ENCODE results near the gene DCP2. TPM values are rescaled to one million over a fixed set of nuclear protein-coding genes. Genes with fewer than 3 reads are reported as not detected.
A peak's percentile ranks its signal among the peaks of the same experiment; 100 is the strongest.
"Not testable (repeated sequence)": the region's sequence is repeated elsewhere in the genome, so short reads cannot be mapped to it uniquely, and the experiment has no call there.

Gene DCP2
- total RNA-seq, 1 experiment from 2014 or later = 176 TPM

DNA sequence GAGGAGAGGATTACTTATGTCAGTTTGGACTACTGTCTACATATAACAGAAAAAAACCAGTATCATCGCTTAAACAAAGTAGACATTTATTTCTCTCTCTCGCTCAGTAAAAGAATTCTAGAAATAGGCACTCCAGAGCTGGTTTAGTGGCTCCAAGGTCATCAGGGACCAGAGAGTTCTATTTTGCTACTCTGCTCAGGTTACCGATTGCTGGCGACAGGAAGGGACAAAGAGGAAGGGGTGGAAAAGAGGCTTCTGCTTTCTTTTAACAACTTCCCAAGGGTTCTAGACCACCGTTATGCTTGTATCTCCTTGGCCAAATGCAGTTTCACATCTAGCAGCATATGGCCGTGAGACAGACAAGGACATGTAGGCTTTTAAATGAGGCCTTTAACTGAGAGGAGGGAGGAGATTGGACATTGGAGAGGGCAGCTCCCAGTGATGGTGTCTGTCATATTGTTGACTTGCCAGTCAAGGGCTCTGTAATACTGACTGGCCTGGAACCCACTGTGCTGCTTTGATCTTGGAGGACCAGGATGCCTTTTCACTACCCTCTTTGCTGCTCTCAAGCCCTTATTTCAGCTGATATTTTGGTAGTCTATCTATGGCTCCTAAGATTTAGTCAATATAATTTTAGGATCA is 15.6 kb upstream of the DCP2 start:
- no CpG with 5 or more reads among the region's 6 CpGs for WGBS (ENCODE audit: extremely low coverage, insufficient read length, low lambda C conversion rate)
- Histone ChIP-seq H3K23ac (ENCODE audit: insufficient read length, low read depth, low read length) (no peak overlapping the region), H2BK20ac (ENCODE audit: low read depth, low read length, poor library complexity, severe bottlenecking) (no peak overlapping the region), H3K56ac (ENCODE audit: insufficient read length, low read depth, low read length) (no peak overlapping the region), H4K8ac (replicated peaks; ENCODE audit: insufficient read length, low read depth, low read length) (no peak overlapping the region), H3K9ac (ENCODE audit: extremely low read depth, insufficient read length, low read length) (no peak overlapping the region), H3K18ac (ENCODE audit: insufficient read length, low read depth, low read length) (no peak overlapping the region), H4K5ac (ENCODE audit: insufficient read length, low read depth, low read length) (no peak overlapping the region), H2BK120ac (ENCODE audit: low read depth, low read length, poor library complexity, severe bottlenecking) (no peak overlapping the region), H3K4me2 (ENCODE audit: insufficient read depth, insufficient read length, low read length) (no peak overlapping the region), H3K9me3 (ENCODE audit: control insufficient read depth, low read depth, low read length) (no peaks in the 10 kb centered on the region), H3K27me3 (ENCODE audit: insufficient read depth, low read length) (no peaks in the 10 kb centered on the region), H3K14ac (ENCODE audit: insufficient read depth, low read length) (no peak overlapping the region), H3K79me1 (ENCODE audit: insufficient read depth, low read depth, low read length, poor library complexity, severe bottlenecking) (no peaks in the 10 kb centered on the region), H3K4me1 (ENCODE audit: insufficient read depth, low read length) (no peaks in the 10 kb centered on the region), H2BK12ac (ENCODE audit: insufficient read length, low read depth, low read length) (no peak overlapping the region), H3K23me2 (ENCODE audit: insufficient read length, low read depth, low read length, poor library complexity, severe bottlenecking) (no peaks in the 10 kb centered on the region), H3K4ac (ENCODE audit: low read depth, low read length) (no peak overlapping the region), H2BK5ac (ENCODE audit: insufficient read length, low read length) (no peak overlapping the region), H3K79me2 (ENCODE audit: insufficient read depth, low read length) (no peaks in the 10 kb centered on the region), H3K27ac (ENCODE audit: insufficient read length, low read depth, low read length) (no peak overlapping the region), H2BK15ac (ENCODE audit: low read depth, low read length) (no peak overlapping the region), H3T11ph (ENCODE audit: low read length) (no peak overlapping the region), H2AK5ac (ENCODE audit: insufficient read length, low read length) (no peak overlapping the region), H2AFZ (ENCODE audit: low read length) (no peak overlapping the region), H4K91ac (ENCODE audit: insufficient read length, low read depth, low read length) (no peak overlapping the region), H4K20me1 (ENCODE audit: control insufficient read depth, insufficient read depth, insufficient read length) (no peaks in the 10 kb centered on the region)
- no peaks in the 10 kb centered on the region for H3K9me3 Mint-ChIP-seq
- DNase-seq = no peak
- H3K4me1 Mint-ChIP-seq = peaks cover 17 to 25% of the 10 kb centered on the region in 2 experiments
- no peak overlapping the region for H3K4me3 Mint-ChIP-seq
- peak overlapping the region in 1 of 3 experiments; percentile 44; a peak in 1 of 7 replicates for H3K27ac Mint-ChIP-seq
- TF ChIP-seq, protein P1, sequence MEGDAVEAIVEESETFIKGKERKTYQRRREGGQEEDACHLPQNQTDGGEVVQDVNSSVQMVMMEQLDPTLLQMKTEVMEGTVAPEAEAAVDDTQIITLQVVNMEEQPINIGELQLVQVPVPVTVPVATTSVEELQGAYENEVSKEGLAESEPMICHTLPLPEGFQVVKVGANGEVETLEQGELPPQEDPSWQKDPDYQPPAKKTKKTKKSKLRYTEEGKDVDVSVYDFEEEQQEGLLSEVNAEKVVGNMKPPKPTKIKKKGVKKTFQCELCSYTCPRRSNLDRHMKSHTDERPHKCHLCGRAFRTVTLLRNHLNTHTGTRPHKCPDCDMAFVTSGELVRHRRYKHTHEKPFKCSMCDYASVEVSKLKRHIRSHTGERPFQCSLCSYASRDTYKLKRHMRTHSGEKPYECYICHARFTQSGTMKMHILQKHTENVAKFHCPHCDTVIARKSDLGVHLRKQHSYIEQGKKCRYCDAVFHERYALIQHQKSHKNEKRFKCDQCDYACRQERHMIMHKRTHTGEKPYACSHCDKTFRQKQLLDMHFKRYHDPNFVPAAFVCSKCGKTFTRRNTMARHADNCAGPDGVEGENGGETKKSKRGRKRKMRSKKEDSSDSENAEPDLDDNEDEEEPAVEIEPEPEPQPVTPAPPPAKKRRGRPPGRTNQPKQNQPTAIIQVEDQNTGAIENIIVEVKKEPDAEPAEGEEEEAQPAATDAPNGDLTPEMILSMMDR (conservative IDR thresholded peaks at IDR 0.05) = no peak
- no peaks in the 10 kb centered on the region for H3K27me3 Mint-ChIP-seq (ENCODE audit: low read depth)
- no peaks in the 10 kb centered on the region for H3K36me3 Mint-ChIP-seq (ENCODE audit: insufficient read depth in 1 of 3, low read depth in 3 of 3)

DNA sequence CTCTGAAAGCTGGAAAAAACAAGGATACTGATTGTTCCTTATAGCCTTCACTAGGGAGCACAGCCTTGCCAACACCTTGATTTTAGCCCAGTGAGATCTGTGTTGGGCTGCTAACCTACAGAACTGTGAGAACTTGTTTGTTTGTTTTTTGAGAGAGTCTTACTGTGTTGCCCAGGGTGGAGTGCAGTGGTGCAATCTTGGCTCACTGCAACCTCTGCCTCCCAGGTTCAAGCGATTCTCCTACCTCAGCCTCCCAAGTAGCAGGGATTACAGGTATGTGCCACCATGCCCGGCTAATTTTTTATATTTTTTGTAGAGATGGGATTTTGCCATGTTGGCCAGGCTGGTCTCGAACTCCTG is 13.2 kb upstream of the DCP2 start:
- not testable (repeated sequence) for H2BK20ac ChIP-seq (ENCODE audit: low read depth, low read length, poor library complexity, severe bottlenecking); DNase-seq; H3K4me1 ChIP-seq (ENCODE audit: insufficient read depth, low read length); H4K8ac ChIP-seq (replicated peaks; ENCODE audit: insufficient read length, low read depth, low read length); H3K18ac ChIP-seq (ENCODE audit: insufficient read length, low read depth, low read length); H4K91ac ChIP-seq (ENCODE audit: insufficient read length, low read depth, low read length); H3K27ac ChIP-seq (ENCODE audit: insufficient read length, low read depth, low read length); H3K23me2 ChIP-seq (ENCODE audit: insufficient read length, low read depth, low read length, poor library complexity, severe bottlenecking); H2AK5ac ChIP-seq (ENCODE audit: insufficient read length, low read length); H2BK5ac ChIP-seq (ENCODE audit: insufficient read length, low read length); H2BK15ac ChIP-seq (ENCODE audit: low read depth, low read length); H4K5ac ChIP-seq (ENCODE audit: insufficient read length, low read depth, low read length); H3K4me2 ChIP-seq (ENCODE audit: insufficient read depth, insufficient read length, low read length); H2BK120ac ChIP-seq (ENCODE audit: low read depth, low read length, poor library complexity, severe bottlenecking); H3K4me3 Mint-ChIP-seq; H3T11ph ChIP-seq (ENCODE audit: low read length); H3K9me3 ChIP-seq (ENCODE audit: control insufficient read depth, low read depth, low read length); H2BK12ac ChIP-seq (ENCODE audit: insufficient read length, low read depth, low read length); H4K20me1 ChIP-seq (ENCODE audit: control insufficient read depth, insufficient read depth, insufficient read length); H3K79me2 ChIP-seq (ENCODE audit: insufficient read depth, low read length); H3K23ac ChIP-seq (ENCODE audit: insufficient read length, low read depth, low read length); H3K27me3 Mint-ChIP-seq (ENCODE audit: low read depth); H3K79me1 ChIP-seq (ENCODE audit: insufficient read depth, low read depth, low read length, poor library complexity, severe bottlenecking); H2AFZ ChIP-seq (ENCODE audit: low read length); H3K9ac ChIP-seq (ENCODE audit: extremely low read depth, insufficient read length, low read length); H3K27ac Mint-ChIP-seq; H3K56ac ChIP-seq (ENCODE audit: insufficient read length, low read depth, low read length); H3K9me3 Mint-ChIP-seq; H3K27me3 ChIP-seq (ENCODE audit: insufficient read depth, low read length); H3K14ac ChIP-seq (ENCODE audit: insufficient read depth, low read length); H3K36me3 Mint-ChIP-seq (ENCODE audit: insufficient read depth in 1 of 3, low read depth in 3 of 3); H3K4ac ChIP-seq (ENCODE audit: low read depth, low read length)
- no CpG with 5 or more reads among the region's 3 CpGs for WGBS (ENCODE audit: extremely low coverage, insufficient read length, low lambda C conversion rate)
- peaks cover 13 to 18% of the 10 kb centered on the region in 2 experiments for H3K4me1 Mint-ChIP-seq

All from H9 (cell line).